ENCODE results near the gene NANP. TPM values are rescaled to one million over a fixed set of nuclear protein-coding genes. Genes with fewer than 3 reads are reported as not detected.

Gene NANP
- total RNA-seq, 4 donors from 2014 or later = 2.1 to 5.4 (median 4.8) TPM

- no peaks in the 10 kb centered on the region for H3K9me3 ChIP-seq
- TF ChIP-seq POLR2A (IDR thresholded peaks at IDR 0.05) (no peak), CTCF (IDR thresholded peaks at IDR 0.05) (no peak)
- peak overlapping the region; percentile 58 to 95 (median 81) for H3K4me3 ChIP-seq
- no peaks in the 10 kb centered on the region for H3K36me3 ChIP-seq
- H3K4me1 ChIP-seq = peaks cover 0 to 40% (median 11%) of the 10 kb centered on the region in 3 donors
- DNase-seq = no peak
- H3K27ac ChIP-seq = peak overlapping the region; percentile 90 to 97 (median 96)
- no peaks in the 10 kb centered on the region for H3K27me3 ChIP-seq
- WGBS, 2 donors = no CpG with 5 or more reads among the region's 45 CpGs
- intact Hi-C loops (cut with DNase I) = no loop called here
These were observed 534 bp downstream of the NANP start for GRCh38 chr20:25623225-25623735.

GRCh38 chr20:25622450-25623224, 1.2 kb downstream of the NANP start:
- H3K27me3 ChIP-seq = no peaks in the 10 kb centered on the region
- peak overlapping the region; percentile 90 to 97 (median 96) for H3K27ac ChIP-seq
- H3K36me3 ChIP-seq = no peaks in the 10 kb centered on the region
- no peaks in the 10 kb centered on the region for H3K9me3 ChIP-seq
- intact Hi-C loops (cut with DNase I) = no loop called here
- TF ChIP-seq POLR2A (IDR thresholded peaks at IDR 0.05) = no peak
- TF ChIP-seq CTCF (IDR thresholded peaks at IDR 0.05) = no peak
- no peak for DNase-seq
- peaks cover 0 to 40% (median 11%) of the 10 kb centered on the region in 3 donors for H3K4me1 ChIP-seq
- 31 to 33% methylated on average over 13 to 14 of the region's 17 CpGs for WGBS, 2 donors
- H3K4me3 ChIP-seq = peak overlapping the region; percentile 58 to 95 (median 81)

GRCh38 chr20:25622049-25622448, 1.8 kb downstream of the NANP start:
- intact Hi-C loops (cut with DNase I) = no loop called here

GRCh38 chr20:25619514-25619913, 4.3 kb downstream of the NANP start:
- Histone ChIP-seq H3K27ac (peak overlapping the region in 1 of 4 donors; percentile 45), H3K4me1 (peaks cover 0 to 30% (median 7%) of the 10 kb centered on the region in 3 donors), H3K27me3 (no peaks in the 10 kb centered on the region), H3K9me3 (no peaks in the 10 kb centered on the region), H3K36me3 (peaks cover 0 to 17% (median 0%) of the 10 kb centered on the region in 3 donors), H3K4me3 (no peak overlapping the region)
- DNase-seq = no peak
- intact Hi-C loops (cut with DNase I) = no loop called here
- 72 to 88% methylated on average over 3 of the region's 3 CpGs for WGBS, 2 donors
- TF ChIP-seq POLR2A (IDR thresholded peaks at IDR 0.05) = no peak
- TF ChIP-seq CTCF (IDR thresholded peaks at IDR 0.05) = no peak

More at GRCh38 chr20:25622049-25622448, 1.8 kb downstream of the NANP start:
- no peaks in the 10 kb centered on the region for H3K36me3 ChIP-seq
- H3K4me1 ChIP-seq = peaks cover 0 to 40% (median 11%) of the 10 kb centered on the region in 3 donors
- H3K9me3 ChIP-seq = no peaks in the 10 kb centered on the region
- H3K27me3 ChIP-seq = no peaks in the 10 kb centered on the region
- TF ChIP-seq POLR2A (IDR thresholded peaks at IDR 0.05) (no peak), CTCF (IDR thresholded peaks at IDR 0.05) (no peak)
- DNase-seq = no peak
- no peak overlapping the region for H3K27ac ChIP-seq
- peak overlapping the region in 2 of 4 donors; percentile 83 to 95 for H3K4me3 ChIP-seq
- WGBS, 2 donors = 84 to 91% methylated on average over 6 of the region's 6 CpGs

GRCh38 chr20:25608774-25609173, 15.0 kb downstream of the NANP start:
- Histone ChIP-seq H3K9me3 (no peaks in the 10 kb centered on the region), H3K4me1 (no peaks in the 10 kb centered on the region), H3K36me3 (peaks cover 0 to 8% (median 0%) of the 10 kb centered on the region in 3 donors), H3K27me3 (no peaks in the 10 kb centered on the region), H3K27ac (no peak overlapping the region), H3K4me3 (no peak overlapping the region)
- no peak for DNase-seq
- intact Hi-C loops (cut with DNase I) = no loop called here
- TF ChIP-seq POLR2A (IDR thresholded peaks at IDR 0.05) = no peak
- TF ChIP-seq CTCF (IDR thresholded peaks at IDR 0.05) = no peak
- WGBS, 2 donors = 74 to 87% methylated on average over 3 of the region's 3 CpGs

Measured in esophagus squamous epithelium (tissue), 5 donors.